HCT116 (cell line): ENCODE results near the gene NAA15.
A peak's percentile ranks its signal among the peaks of the same experiment; 100 is the strongest.

Source experiments
- CTCF ChIP-seq, 3 experiments: fragments of 200-600 bp in 1 of 3; sonication (generic) in 1 of 3; IDR thresholded peaks in 2 of 3; conservative IDR thresholded peaks in 1 of 3; 2 replicates each; pipeline ENCODE4 v1.5.1; 2012 to 2017; ENCODE audit warnings: low read depth in 2 of 3, low read length in 2 of 3, antibody characterized with exemption in 1 of 3, borderline replicate concordance in 1 of 3, control low read depth in 1 of 3, mild to moderate bottlenecking in 1 of 3, mixed read lengths in 1 of 3, mixed run types in 1 of 3, moderate library complexity in 1 of 3; ENCODE audit not compliant: insufficient read depth in 1 of 3
- EZH2phosphoT487 ChIP-seq: fragments of 200-600 bp; IDR thresholded peaks from 2 replicates; pipeline ENCODE4 v1.6.1; 2018; ENCODE audit warnings: antibody characterized with exemption, borderline replicate concordance
- POLR2A ChIP-seq: IDR thresholded peaks from 2 replicates; pipeline ENCODE4 v1.7.0; 2011; ENCODE audit warnings: borderline replicate concordance; ENCODE audit not compliant: insufficient read depth, insufficient read length; ENCODE audit errors: extremely low read depth
- POLR2AphosphoS5 ChIP-seq: IDR thresholded peaks from 2 replicates; pipeline ENCODE4 v1.6.1; 2011; ENCODE audit warnings: mild to moderate bottlenecking, low read depth, low read length, moderate library complexity
- ZNF274 ChIP-seq: fragments of 200-500 bp; sonication (Bioruptor generic); IDR thresholded peaks from 2 replicates; pipeline ENCODE4 v1.6.1; 2014; ENCODE audit warnings: mild to moderate bottlenecking, low read depth, low read length, inconsistent platforms
- TF ChIP-seq, protein P1 (sequence below): IDR thresholded peaks from 2 replicates; pipeline ENCODE4 v1.6.1; 2012; ENCODE audit warnings: low read depth

- TF ChIP-seq CTCF (IDR thresholded peaks at IDR 0.05 in 2 of 3, conservative IDR thresholded peaks at IDR 0.05 in 1 of 3; ENCODE audit: borderline replicate concordance in 1 of 3, insufficient read depth in 1 of 3, low read depth in 2 of 3, low read length in 2 of 3) (peak in 1 of 3 experiments; percentile 7; a peak in 1 of 6 replicates), POLR2A (peak; percentile 92), POLR2AphosphoS5 (peak; percentile 84), EZH2phosphoT487 (no peak), ZNF274 (no peak)
- TF ChIP-seq, protein P1, sequence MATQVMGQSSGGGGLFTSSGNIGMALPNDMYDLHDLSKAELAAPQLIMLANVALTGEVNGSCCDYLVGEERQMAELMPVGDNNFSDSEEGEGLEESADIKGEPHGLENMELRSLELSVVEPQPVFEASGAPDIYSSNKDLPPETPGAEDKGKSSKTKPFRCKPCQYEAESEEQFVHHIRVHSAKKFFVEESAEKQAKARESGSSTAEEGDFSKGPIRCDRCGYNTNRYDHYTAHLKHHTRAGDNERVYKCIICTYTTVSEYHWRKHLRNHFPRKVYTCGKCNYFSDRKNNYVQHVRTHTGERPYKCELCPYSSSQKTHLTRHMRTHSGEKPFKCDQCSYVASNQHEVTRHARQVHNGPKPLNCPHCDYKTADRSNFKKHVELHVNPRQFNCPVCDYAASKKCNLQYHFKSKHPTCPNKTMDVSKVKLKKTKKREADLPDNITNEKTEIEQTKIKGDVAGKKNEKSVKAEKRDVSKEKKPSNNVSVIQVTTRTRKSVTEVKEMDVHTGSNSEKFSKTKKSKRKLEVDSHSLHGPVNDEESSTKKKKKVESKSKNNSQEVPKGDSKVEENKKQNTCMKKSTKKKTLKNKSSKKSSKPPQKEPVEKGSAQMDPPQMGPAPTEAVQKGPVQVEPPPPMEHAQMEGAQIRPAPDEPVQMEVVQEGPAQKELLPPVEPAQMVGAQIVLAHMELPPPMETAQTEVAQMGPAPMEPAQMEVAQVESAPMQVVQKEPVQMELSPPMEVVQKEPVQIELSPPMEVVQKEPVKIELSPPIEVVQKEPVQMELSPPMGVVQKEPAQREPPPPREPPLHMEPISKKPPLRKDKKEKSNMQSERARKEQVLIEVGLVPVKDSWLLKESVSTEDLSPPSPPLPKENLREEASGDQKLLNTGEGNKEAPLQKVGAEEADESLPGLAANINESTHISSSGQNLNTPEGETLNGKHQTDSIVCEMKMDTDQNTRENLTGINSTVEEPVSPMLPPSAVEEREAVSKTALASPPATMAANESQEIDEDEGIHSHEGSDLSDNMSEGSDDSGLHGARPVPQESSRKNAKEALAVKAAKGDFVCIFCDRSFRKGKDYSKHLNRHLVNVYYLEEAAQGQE = no peak
Observed at GRCh38 chr4:139453371-139454110, 152.2 kb downstream of the NAA15 start.
